Thyroid gland (tissue), 4 donors: Measurements from ENCODE around the gene ZNF814. TPM values are rescaled to one million over a fixed set of nuclear protein-coding genes. Genes with fewer than 3 reads are reported as not detected.
"Not testable (repeated sequence)": the region's sequence is repeated elsewhere in the genome, so short reads cannot be mapped to it uniquely, and the experiment has no call there.

Source experiments
- DNase-seq, 2 donors: peaks; one replicate each; pipeline ENCODE4 v3.0.0-alpha.2; 2019
- H3K27ac ChIP-seq, 3 donors: fragments of 200-600 bp; sonication (generic); 1 replicate in 2 of 3; 2 replicates in 1 of 3; pipeline ENCODE4 v1.5.1; 2016 to 2019; ENCODE audit warnings: mild to moderate bottlenecking in 1 of 3, moderate library complexity in 1 of 3
- H3K27me3 ChIP-seq: fragments of 200-600 bp; sonication (generic); one replicate; pipeline ENCODE4 v1.5.1; 2019
- H3K36me3 ChIP-seq, 2 donors: fragments of 200-600 bp; sonication (generic); one replicate each; pipeline ENCODE4 v1.5.1; 2016 to 2019
- H3K4me1 ChIP-seq, 2 donors: fragments of 200-600 bp; sonication (generic); one replicate each; pipeline ENCODE4 v1.5.1; 2017 to 2019
- H3K4me3 ChIP-seq, 3 donors: fragments of 200-600 bp; sonication (generic); replicated peaks in 1 of 3; 1 replicate in 2 of 3; 2 replicates in 1 of 3; pipeline ENCODE4 v1.5.1; 2016; ENCODE audit warnings: mild to moderate bottlenecking in 1 of 3
- H3K9me3 ChIP-seq: fragments of 200-600 bp; sonication (generic); one replicate; pipeline ENCODE4 v1.5.1; 2017
- CTCF ChIP-seq, 6 experiments: fragments of 200-600 bp in 3 of 6; fragments of 450-650 bp in 3 of 6; sonication (generic) in 3 of 6; IDR thresholded peaks; one replicate each; pipeline ENCODE4 v1.5.1; 2016 to 2019; ENCODE audit warnings: antibody characterized with exemption in 6 of 6, mild to moderate bottlenecking in 2 of 6, inconsistent platforms in 1 of 6, moderate library complexity in 1 of 6
- POLR2A ChIP-seq, 2 donors: fragments of 450-650 bp; IDR thresholded peaks; one replicate each; pipeline ENCODE4 v1.6.1; 2017; ENCODE audit warnings: antibody characterized with exemption in 2 of 2, mild to moderate bottlenecking in 2 of 2, moderate library complexity in 1 of 2
- WGBS, 2 donors: methylation state at CpG; one replicate each; pipeline ENCODE4 v1.1.5; 2017; 5-methylcytosine and 5-hydroxymethylcytosine counted together
- intact Hi-C: fragments of 100-400 bp; cut with DNase I; formaldehyde crosslinking; loops from one replicate; pipeline ENCODE4 v1.15.1; 2023
- total RNA-seq, 4 donors: library from RNA; depleted of rRNA; stranded (reverse); fragments of >200 nt; gene quantifications; one replicate each; pipeline ENCODE4 v1.2.3, GENCODE V29; 2016

ZNF814 gene
- total RNA-seq, 4 donors from 2014 or later: 25.6 to 41.4 (median 31.6) TPM

GRCh38 chr19:57872450-57872849 lies 16.4 kb downstream of the ZNF814 start:
- TF ChIP-seq CTCF (IDR thresholded peaks at IDR 0.05) (no peak), POLR2A (IDR thresholded peaks at IDR 0.05) (no peak)
- Histone ChIP-seq H3K27ac (no peak overlapping the region), H3K27me3 (no peaks in the 10 kb centered on the region), H3K4me1 (no peaks in the 10 kb centered on the region), H3K36me3 (peaks cover 6 to 17% of the 10 kb centered on the region in 2 donors), H3K4me3 (no peak overlapping the region), H3K9me3 (no peaks in the 10 kb centered on the region)
- intact Hi-C loops: no loop called here
- DNase-seq: no peak

- no peaks in the 10 kb centered on the region for H3K27me3 ChIP-seq
- intact Hi-C loops: no loop called here
- peaks cover 21 to 34% of the 10 kb centered on the region in 2 donors for H3K36me3 ChIP-seq
- no peak for TF ChIP-seq CTCF (IDR thresholded peaks at IDR 0.05)
- TF ChIP-seq POLR2A (IDR thresholded peaks at IDR 0.05): no peak
- H3K9me3 ChIP-seq: no peaks in the 10 kb centered on the region
- no peak for DNase-seq
- WGBS, 2 donors: 96 to 100% methylated on average over 2 of the region's 2 CpGs
- H3K4me3 ChIP-seq: no peak overlapping the region
- H3K4me1 ChIP-seq: no peaks in the 10 kb centered on the region
- no peak overlapping the region for H3K27ac ChIP-seq
Measured at GRCh38 chr19:57870225-57870624, 18.6 kb downstream of the ZNF814 start.

GRCh38 chr19:57869655-57870054 lies 19.2 kb downstream of the ZNF814 start:
- H3K27ac ChIP-seq, H3K27me3 ChIP-seq, DNase-seq, H3K4me1 ChIP-seq, intact Hi-C loops, H3K9me3 ChIP-seq, H3K4me3 ChIP-seq: not testable (repeated sequence)
- peaks cover 23 to 40% of the 10 kb centered on the region in 2 donors for H3K36me3 ChIP-seq
- WGBS, 2 donors: 90 to 97% methylated on average over 6 of the region's 6 CpGs

GRCh38 chr19:57867868-57868492 lies 20.9 kb downstream of the ZNF814 start:
- no peak for TF ChIP-seq CTCF (IDR thresholded peaks at IDR 0.05)
- TF ChIP-seq POLR2A (IDR thresholded peaks at IDR 0.05): no peak
- Histone ChIP-seq H3K27me3 (no peaks in the 10 kb centered on the region), H3K36me3 (peaks cover 29 to 42% of the 10 kb centered on the region in 2 donors), H3K4me1 (no peaks in the 10 kb centered on the region), H3K4me3 (no peak overlapping the region), H3K9me3 (no peaks in the 10 kb centered on the region), H3K27ac (no peak overlapping the region)
- DNase-seq: no peak
- intact Hi-C loops: no loop called here
- WGBS, 2 donors: 94 to 95% methylated on average over 7 of the region's 7 CpGs

- H3K27ac ChIP-seq, H3K4me1 ChIP-seq, DNase-seq, H3K27me3 ChIP-seq, H3K9me3 ChIP-seq, intact Hi-C loops, H3K4me3 ChIP-seq: not testable (repeated sequence)
- 94 to 99% methylated on average over 3 of the region's 3 CpGs for WGBS, 2 donors
- H3K36me3 ChIP-seq: peaks cover 59 to 72% of the 10 kb centered on the region in 2 donors
Measured at GRCh38 chr19:57862351-57862750, 26.5 kb downstream of the ZNF814 start.

- H3K27ac ChIP-seq, intact Hi-C loops, H3K9me3 ChIP-seq, H3K27me3 ChIP-seq, H3K4me3 ChIP-seq, DNase-seq: not testable (repeated sequence)
- Histone ChIP-seq H3K36me3 (peaks cover 9 to 21% of the 10 kb centered on the region in 2 donors), H3K4me1 (peaks cover 14 to 15% of the 10 kb centered on the region in 2 donors)
- 85 to 96% methylated on average over 2 of the region's 2 CpGs for WGBS, 2 donors
Measured at GRCh38 chr19:57854117-57854516, 34.7 kb downstream of the ZNF814 start.

- DNase-seq, H3K36me3 ChIP-seq, H3K4me3 ChIP-seq, H3K9me3 ChIP-seq, H3K27ac ChIP-seq, H3K27me3 ChIP-seq, intact Hi-C loops: not testable (repeated sequence)
- H3K4me1 ChIP-seq: peaks cover 14 to 15% of the 10 kb centered on the region in 2 donors
- WGBS, 2 donors: 79 to 88% methylated on average over 4 to 5 of the region's 6 CpGs
Measured at GRCh38 chr19:57851812-57852603, 36.8 kb downstream of the ZNF814 start.
